Measurements from ENCODE around the gene NEK11.
A peak's percentile ranks its signal among the peaks of the same experiment; 100 is the strongest.

The NEK11 gene

GRCh38 chr3:131109156-131109555 lies 82.5 kb downstream of the NEK11 start:
- no peak for TF ChIP-seq CTCF (IDR thresholded peaks at IDR 0.05; ENCODE audit: control insufficient read depth, extremely low read depth, insufficient read depth)
- DNase-seq (ENCODE audit: low read depth): no peak
- no peak overlapping the region for H3K4me3 ChIP-seq (ENCODE audit: low read depth, low read length)

- no peak for DNase-seq (ENCODE audit: low read depth)
- no peak for TF ChIP-seq CTCF (IDR thresholded peaks at IDR 0.05; ENCODE audit: control insufficient read depth, extremely low read depth, insufficient read depth)
- no peak overlapping the region for H3K4me3 ChIP-seq (ENCODE audit: low read depth, low read length)
Measured at GRCh38 chr3:131110087-131110486, 83.4 kb downstream of the NEK11 start.

DNA sequence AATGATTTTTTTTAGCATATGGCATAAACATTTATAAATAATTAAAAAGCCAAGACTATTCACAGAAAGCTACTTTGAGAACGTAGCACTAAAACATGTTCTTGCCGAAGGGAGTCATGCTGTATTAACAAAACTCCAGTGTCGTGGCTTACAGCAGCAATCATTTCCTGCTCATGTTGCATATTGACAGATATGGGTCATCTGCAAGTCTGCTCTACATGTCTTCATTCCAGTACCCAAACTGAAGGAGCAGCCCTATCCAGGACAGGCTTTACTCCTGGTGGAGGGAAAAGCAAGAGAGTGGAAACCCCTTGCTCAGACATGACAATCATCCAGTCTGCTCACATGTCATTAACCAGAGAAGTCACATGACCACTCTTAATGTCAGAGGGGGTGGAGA lies 87.6 kb downstream of the NEK11 start:
- TF ChIP-seq CTCF (IDR thresholded peaks at IDR 0.05; ENCODE audit: control insufficient read depth, extremely low read depth, insufficient read depth): no peak
- H3K4me3 ChIP-seq (ENCODE audit: low read depth, low read length): no peak overlapping the region
- DNase-seq (ENCODE audit: low read depth): no peak

DNA sequence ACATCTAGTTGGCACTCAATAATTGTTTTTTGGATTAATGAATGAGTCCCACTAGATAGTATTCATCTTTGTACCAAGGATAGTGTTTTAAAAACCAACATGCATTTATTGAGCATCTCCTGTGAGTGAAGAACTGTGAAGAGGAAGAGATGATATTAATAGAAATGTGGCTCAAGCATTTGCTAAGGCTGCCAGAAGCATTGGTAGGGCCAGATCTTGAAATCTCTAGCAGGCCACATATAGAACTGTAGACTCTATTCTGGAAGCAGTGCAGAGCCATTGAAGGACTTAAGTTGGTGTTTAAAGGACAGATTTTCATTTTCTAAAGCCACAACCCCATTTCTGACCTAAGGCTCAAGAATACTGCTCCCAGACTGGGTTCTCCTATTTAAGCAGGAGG lies 99.0 kb downstream of the NEK11 start:
- DNase-seq (ENCODE audit: low read depth): no peak
- no peak for TF ChIP-seq CTCF (IDR thresholded peaks at IDR 0.05; ENCODE audit: control insufficient read depth, extremely low read depth, insufficient read depth)
- H3K4me3 ChIP-seq (ENCODE audit: low read depth, low read length): no peak overlapping the region

GRCh38 chr3:131140891-131141290 lies 114.2 kb downstream of the NEK11 start:
- no peak for DNase-seq (ENCODE audit: low read depth)
- TF ChIP-seq CTCF (IDR thresholded peaks at IDR 0.05; ENCODE audit: control insufficient read depth, extremely low read depth, insufficient read depth): no peak
- H3K4me3 ChIP-seq (ENCODE audit: low read depth, low read length): no peak overlapping the region

- no peak for TF ChIP-seq CTCF (IDR thresholded peaks at IDR 0.05; ENCODE audit: control insufficient read depth, extremely low read depth, insufficient read depth)
- no peak overlapping the region for H3K4me3 ChIP-seq (ENCODE audit: low read depth, low read length)
- DNase-seq (ENCODE audit: low read depth): no peak
Measured at GRCh38 chr3:131141770-131142169, 115.1 kb downstream of the NEK11 start.

GRCh38 chr3:131142580-131142979 lies 115.9 kb downstream of the NEK11 start:
- no peak overlapping the region for H3K4me3 ChIP-seq (ENCODE audit: low read depth, low read length)
- DNase-seq (ENCODE audit: low read depth): peak; percentile 7
- TF ChIP-seq CTCF (IDR thresholded peaks at IDR 0.05; ENCODE audit: control insufficient read depth, extremely low read depth, insufficient read depth): peak; percentile 32; the same call in 1 of the 2 replicates
